Heart left ventricle (tissue), 16 donors: ENCODE measurements around the gene PTPRN2. TPM values are rescaled to one million over a fixed set of nuclear protein-coding genes. Genes with fewer than 3 reads are reported as not detected.
"Not testable (repeated sequence)": the region's sequence is repeated elsewhere in the genome, so short reads cannot be mapped to it uniquely, and the experiment has no call there.

Experiments used
- ATAC-seq, 4 donors: fragments of 200-7000 bp; cut with Tn5 transposase; one replicate each; pipeline ENCODE4 v1.9.1; 2020 to 2022; ENCODE audit warnings: moderate library complexity in 4 of 4, mild to moderate bottlenecking in 3 of 4, moderate number of reproducible peaks in 1 of 4
- DNase-seq, 5 donors: peaks; one replicate each; pipeline ENCODE4 v3.0.0-alpha.2; 2020
- H3K27ac ChIP-seq, 12 donors: fragments of 200-600 bp; sonication (generic) in 4 of 12; one replicate each; pipeline versions ENCODE4 v1.5.0 to v1.8.0; 2016 to 2022; ENCODE audit warnings: mild to moderate bottlenecking in 2 of 12
- H3K27me3 ChIP-seq, 9 donors: fragments of 200-600 bp; sonication (generic) in 2 of 9; one replicate each; pipeline versions ENCODE4 v1.5.1 to v1.8.0; 2016 to 2022; ENCODE audit warnings: mild to moderate bottlenecking in 3 of 9
- H3K36me3 ChIP-seq, 9 donors: fragments of 200-600 bp; sonication (generic) in 2 of 9; one replicate each; pipeline versions ENCODE4 v1.5.0 to v1.8.0; 2018 to 2022; ENCODE audit warnings: mild to moderate bottlenecking in 2 of 9
- H3K4me1 ChIP-seq, 12 donors: fragments of 200-600 bp; sonication (generic) in 4 of 12; one replicate each; pipeline versions ENCODE4 v1.5.0 to v1.8.0; 2016 to 2022; ENCODE audit warnings: mild to moderate bottlenecking in 3 of 12
- H3K4me3 ChIP-seq, 12 donors: fragments of 200-600 bp; sonication (generic) in 4 of 12; one replicate each; pipeline versions ENCODE4 v1.5.0 to v1.8.0; 2017 to 2022; ENCODE audit warnings: mild to moderate bottlenecking in 9 of 12, moderate library complexity in 4 of 12
- H3K9me3 ChIP-seq, 12 donors: fragments of 200-600 bp; sonication (generic) in 4 of 12; one replicate each; pipeline versions ENCODE4 v1.5.0 to v1.8.0; 2016 to 2022; ENCODE audit warnings: mild to moderate bottlenecking in 1 of 12
- POLR2A ChIP-seq, 2 donors: fragments of 450-650 bp; IDR thresholded peaks; one replicate each; pipeline ENCODE4 v1.6.1; 2017; ENCODE audit warnings: antibody characterized with exemption in 2 of 2, mild to moderate bottlenecking in 2 of 2, moderate library complexity in 2 of 2
- WGBS, 4 donors: extraction: QIAGEN DNeasy Blood & Tissue Kit in 2 of 4; methylation state at CpG; one replicate each; pipeline versions ENCODE4 v1.1.5 to v1.1.7; 2013 to 2018; 5-methylcytosine and 5-hydroxymethylcytosine counted together
- intact Hi-C, 10 donors: fragments of 100-400 bp; cut with DNase I; formaldehyde crosslinking; loops; one replicate each; pipeline versions ENCODE4 v1.11.1 to v1.14.2; 2022
- long read RNA-seq, 3 donors: library from polyadenylated mRNA; unstranded; transcript quantifications; one replicate each; pipeline ENCODE4 v2.0.0, GENCODE V29; 2020 to 2021
- polyA plus RNA-seq, 2 donors: library from polyadenylated mRNA; stranded (reverse); fragments of 200-250 nt; gene quantifications; one replicate each; pipeline ENCODE4 v1.2.3, GENCODE V29; 2013
- total RNA-seq, 9 donors: library from RNA; depleted of rRNA in 2 of 9; stranded (reverse); fragments of >200 nt in 2 of 9; fragmentation: NEBNext Ultra II Directional in 3 of 9; extraction: Animal tissue kit (Norgen Biotek cat#: 25700) in 3 of 9; gene quantifications; one replicate each; pipeline versions ENCODE4 v1.1.0 to v1.2.4, GENCODE V29; 2016 to 2023
- TF ChIP-seq, protein P1 (sequence below), 12 donors: fragments of 200-600 bp; sonication (generic) in 4 of 12; IDR thresholded peaks; one replicate each; pipeline versions ENCODE4 v1.5.0 to v1.8.0; 2018 to 2022; ENCODE audit warnings: antibody characterized with exemption in 12 of 12, mild to moderate bottlenecking in 5 of 12
- donor health status: ischemic (EF 13 %, LVEDD 7.1; RV severe dilation, severe dysfunction).
- donor health status: healthy with polysubstance abuse.
- donor health status: DM: no; HTN: yes; CAD: no.
- donor health status: DM: no; HTN: no; CAD: no.
- donor health status: ischemic (EF 25% LVEDD 6.9; RV normal size, moderate dysfunction).
- donor health status: ischemic (EF 25% LVEDD 5.7; RV mildly dilated, moderate dysfunction).
- donor health status: healthy.
- donor health status: DM: yes; HTN: yes; CAD: no.
- donor health status: ischemic (EF 35%, LVEDD 5.7; RV mildly dilated, moderate dysfunction).
- donor health status: nonischemic (EF 11% LVEDD 7.7; RV severe dilation, severe dysfunction).
- donor health status: DM: yes; HTN: yes; CAD: no.
- donor health status: PGD.
- donor health status: ischemic (EF 29% LVEDD 5.4; RV normal size, mild dysfunction).
- donor health status: nonischemic (EF 23%, LVEDD 6.1; RV moderate dilation, normal function).

Gene PTPRN2
- total RNA-seq (1 to 10 TPM in 7 of 9 donors, under 1 TPM in 2; 0.69 to 2.3 (median 1.3) TPM), polyA plus RNA-seq (1 to 10 TPM in 1 of 2 donors, under 1 TPM in 1; 0.61 to 1.3 TPM)
- long read RNA-seq, donor 1, partial matches to known transcripts: 4 of 6 reads
- long read RNA-seq, donor 1, other reads (novel, unspliced or antisense): 2 of 6 reads
- long read RNA-seq, donor 2, partial matches to known transcripts: 4 of 5 reads
- long read RNA-seq, donor 2, other reads (novel, unspliced or antisense): 1 of 5 reads
- long read RNA-seq, donor 3: 0 reads

DNA sequence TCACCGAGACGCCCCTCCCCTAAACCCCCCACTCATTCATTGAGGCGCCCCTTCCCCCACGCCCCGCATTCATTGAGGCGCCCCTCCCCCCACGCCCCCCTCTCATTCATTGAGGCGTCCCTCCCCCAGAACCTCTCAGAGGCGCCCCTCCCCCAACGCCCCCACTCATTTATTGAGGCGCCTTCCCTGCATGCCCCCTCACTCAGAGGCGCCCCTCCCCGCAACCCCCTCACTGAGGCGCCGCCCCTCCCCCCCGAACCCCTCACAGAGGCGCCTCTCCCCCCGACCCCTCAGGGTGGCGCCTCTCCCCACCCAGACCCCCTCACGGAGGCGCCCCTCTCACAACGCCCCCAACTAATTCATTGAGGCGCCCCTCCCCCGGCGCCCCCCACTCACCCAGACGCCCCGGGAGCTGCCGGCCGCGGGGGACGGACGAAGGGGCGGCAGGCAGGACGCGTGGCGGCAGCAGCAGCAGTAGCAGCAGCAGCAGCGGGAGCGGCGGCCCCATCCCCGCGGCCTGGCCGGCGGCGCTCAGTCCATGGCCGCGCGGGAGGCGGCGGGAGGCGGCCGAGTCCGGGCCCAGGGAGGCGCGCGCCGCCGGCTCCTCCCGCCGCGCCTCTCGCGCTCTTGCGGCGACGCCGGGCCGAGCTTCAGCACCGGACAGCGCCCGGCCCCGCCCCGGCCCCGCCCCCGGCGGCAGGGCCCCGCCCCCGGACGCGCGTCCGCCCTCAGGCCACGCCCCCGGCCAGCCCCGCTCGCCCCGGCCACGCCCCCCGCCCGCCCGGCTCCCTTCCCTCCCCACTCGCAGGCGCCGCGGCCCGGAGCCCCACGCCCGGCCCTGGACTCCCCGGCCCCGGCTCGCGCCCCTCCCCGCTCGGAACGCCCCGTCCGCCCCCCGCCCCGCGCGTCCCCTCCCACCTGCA, at the start of gene PTPRN2:
Gene PTPRN2, minus strand, starts transcription at position 662 of the 923 bp plus-strand sequence.
- Histone ChIP-seq H3K4me1 (peaks cover 7 to 28% (median 13%) of the 10 kb centered on the region in 12 donors), H3K9me3 (peaks cover 0 to under 1% (median 0%) of the 10 kb centered on the region in 12 donors), H3K27ac (no peak within 1 kb of the TSS), H3K36me3 (no peaks in the 10 kb centered on the region), H3K27me3 (peaks cover 18 to 52% (median 40%) of the 10 kb centered on the region in 9 donors), H3K4me3 (peak within 1 kb of the TSS in 10 of 12 donors; percentile 7 to 56 (median 44))
- DNase-seq (peak; percentile 53 to 79 (median 61)), ATAC-seq (peak; percentile 45 to 96 (median 88))
- 0 to 6% (median 2%) methylated on average over 4 to 102 of the region's 110 CpGs for WGBS, 4 donors
- intact Hi-C loops: no loop called here
- no peak for TF ChIP-seq POLR2A (IDR thresholded peaks at IDR 0.05)
- TF ChIP-seq, protein P1, sequence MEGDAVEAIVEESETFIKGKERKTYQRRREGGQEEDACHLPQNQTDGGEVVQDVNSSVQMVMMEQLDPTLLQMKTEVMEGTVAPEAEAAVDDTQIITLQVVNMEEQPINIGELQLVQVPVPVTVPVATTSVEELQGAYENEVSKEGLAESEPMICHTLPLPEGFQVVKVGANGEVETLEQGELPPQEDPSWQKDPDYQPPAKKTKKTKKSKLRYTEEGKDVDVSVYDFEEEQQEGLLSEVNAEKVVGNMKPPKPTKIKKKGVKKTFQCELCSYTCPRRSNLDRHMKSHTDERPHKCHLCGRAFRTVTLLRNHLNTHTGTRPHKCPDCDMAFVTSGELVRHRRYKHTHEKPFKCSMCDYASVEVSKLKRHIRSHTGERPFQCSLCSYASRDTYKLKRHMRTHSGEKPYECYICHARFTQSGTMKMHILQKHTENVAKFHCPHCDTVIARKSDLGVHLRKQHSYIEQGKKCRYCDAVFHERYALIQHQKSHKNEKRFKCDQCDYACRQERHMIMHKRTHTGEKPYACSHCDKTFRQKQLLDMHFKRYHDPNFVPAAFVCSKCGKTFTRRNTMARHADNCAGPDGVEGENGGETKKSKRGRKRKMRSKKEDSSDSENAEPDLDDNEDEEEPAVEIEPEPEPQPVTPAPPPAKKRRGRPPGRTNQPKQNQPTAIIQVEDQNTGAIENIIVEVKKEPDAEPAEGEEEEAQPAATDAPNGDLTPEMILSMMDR (IDR thresholded peaks at IDR 0.05): no peak

DNA sequence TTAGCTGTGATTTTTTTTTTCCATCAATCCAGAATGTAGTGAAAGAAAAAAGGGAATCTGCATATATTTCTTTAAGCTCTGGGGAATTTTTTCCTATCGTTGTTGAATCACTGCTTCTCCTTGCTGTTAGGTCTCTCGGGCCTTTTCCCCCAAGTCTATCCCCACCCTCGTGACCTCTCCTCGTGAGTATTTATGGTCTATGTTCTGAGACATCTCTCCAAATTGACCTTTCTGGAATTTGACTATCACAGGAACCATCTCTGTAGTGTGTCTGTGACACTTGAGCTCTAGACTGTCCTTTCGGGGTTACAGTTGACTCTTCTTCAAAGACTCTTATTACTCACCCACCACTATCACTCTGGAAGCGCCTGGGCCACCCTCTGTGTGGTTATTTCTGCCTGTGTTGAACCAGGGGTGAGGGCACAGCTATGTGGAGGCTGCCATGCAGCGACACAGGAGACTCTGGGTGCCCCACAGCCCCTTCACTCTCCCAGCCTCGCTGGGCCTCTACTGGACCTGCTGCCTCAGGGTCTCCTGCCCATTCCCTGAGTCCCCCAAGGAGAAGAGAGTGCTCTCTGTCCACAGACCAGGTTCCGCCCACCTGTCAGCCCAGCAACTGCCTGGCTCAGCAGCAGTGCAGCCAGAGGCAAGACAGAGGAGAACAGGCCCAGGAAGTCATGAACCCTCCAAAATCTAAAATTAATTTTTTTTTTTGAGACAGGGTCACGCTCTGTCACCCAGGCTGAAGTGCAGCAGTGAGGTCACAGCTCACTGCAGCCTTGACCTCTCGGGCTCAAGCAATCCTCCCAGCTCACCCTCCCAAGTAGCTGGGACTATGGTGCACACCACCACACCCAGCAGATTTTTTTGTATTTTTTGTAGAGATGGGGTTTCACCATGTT, 45.7 kb upstream of the PTPRN2 start:
- no peak for TF ChIP-seq POLR2A (IDR thresholded peaks at IDR 0.05)
- TF ChIP-seq, protein P1 (IDR thresholded peaks at IDR 0.05): no peak
- Histone ChIP-seq H3K27me3 (no peaks in the 10 kb centered on the region), H3K4me3 (no peak overlapping the region), H3K4me1 (no peaks in the 10 kb centered on the region), H3K27ac (no peak overlapping the region), H3K9me3 (no peaks in the 10 kb centered on the region), H3K36me3 (peaks cover 0 to 31% (median 0%) of the 10 kb centered on the region in 9 donors)
- 89 to 93% (median 90%) methylated on average over 10 to 11 of the region's 11 CpGs for WGBS, 4 donors
- intact Hi-C loops: no loop called here
- ATAC-seq: no peak
- no peak for DNase-seq

DNA sequence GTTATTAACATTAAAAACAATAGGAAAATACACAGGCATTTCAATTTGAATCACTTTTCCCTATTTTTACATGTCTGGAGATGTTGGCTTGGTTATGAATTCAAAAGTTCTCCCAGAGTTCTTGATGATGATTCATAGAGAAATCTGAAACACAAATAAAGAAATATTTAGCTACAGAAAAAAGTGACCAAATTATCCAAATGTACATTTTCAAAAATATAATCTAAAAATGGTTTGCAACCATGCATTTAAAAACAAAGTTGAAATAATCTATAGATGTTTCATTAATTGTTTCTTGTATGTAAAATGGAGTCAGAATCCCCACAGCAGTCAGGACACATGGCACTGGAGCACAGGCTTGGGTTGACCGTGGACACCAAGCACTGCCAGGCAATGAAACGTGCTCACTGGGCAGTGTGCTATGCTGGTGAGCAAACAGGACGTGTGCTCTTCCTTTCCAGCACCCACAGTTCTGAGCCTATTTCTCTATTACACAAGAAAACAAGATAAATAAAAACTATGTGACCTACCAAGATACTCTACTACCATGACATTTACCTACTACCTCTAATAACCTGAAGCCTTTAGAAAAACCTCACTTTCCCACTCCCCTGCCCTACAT, 44.1 kb upstream of the PTPRN2 start:
- Histone ChIP-seq H3K27me3 (no peaks in the 10 kb centered on the region), H3K36me3 (peaks cover 0 to 29% (median 0%) of the 10 kb centered on the region in 9 donors), H3K27ac (no peak overlapping the region), H3K4me1 (no peaks in the 10 kb centered on the region), H3K4me3 (no peak overlapping the region), H3K9me3 (no peaks in the 10 kb centered on the region)
- no peak for ATAC-seq
- no peak for DNase-seq
- 76 to 85% (median 81%) methylated on average over 3 of the region's 3 CpGs for WGBS, 4 donors
- no peak for TF ChIP-seq POLR2A (IDR thresholded peaks at IDR 0.05)
- TF ChIP-seq, protein P1 (IDR thresholded peaks at IDR 0.05): no peak
- intact Hi-C loops: no loop called here

DNA sequence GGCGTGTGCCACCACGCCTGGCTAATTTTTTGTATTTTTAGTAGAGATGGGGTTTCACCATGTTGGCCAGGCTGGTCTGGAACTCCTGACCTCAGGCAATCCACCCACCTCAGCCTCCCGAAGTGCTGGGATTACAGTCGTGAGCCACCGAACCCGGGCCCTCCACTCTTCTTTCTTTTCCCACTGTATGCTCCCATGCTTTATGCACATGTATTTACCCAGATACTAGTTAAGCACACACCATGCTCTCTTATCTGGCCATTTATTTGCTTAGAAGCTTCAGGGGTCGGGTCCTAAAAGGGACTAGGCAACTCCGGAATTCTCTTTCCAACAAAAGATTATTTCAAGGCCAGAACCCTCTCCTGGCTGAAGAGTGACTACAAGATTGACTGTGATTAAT, 38.7 kb upstream of the PTPRN2 start:
- H3K27ac ChIP-seq, H3K9me3 ChIP-seq, ATAC-seq, H3K4me3 ChIP-seq, H3K4me1 ChIP-seq, H3K27me3 ChIP-seq, intact Hi-C loops, DNase-seq: not testable (repeated sequence)
- WGBS, 4 donors: 94 to 97% (median 97%) methylated on average over 8 of the region's 8 CpGs
- H3K36me3 ChIP-seq: peaks cover 0 to 25% (median 0%) of the 10 kb centered on the region in 9 donors
